ENCODE data around the gene ELP2. TPM values are rescaled to one million over a fixed set of nuclear protein-coding genes. Genes with fewer than 3 reads are reported as not detected.
A peak's percentile ranks its signal among the peaks of the same experiment; 100 is the strongest.

The ELP2 gene
- total RNA-seq, 1 experiment from 2014 or later = 137 TPM

- Histone ChIP-seq H3K9ac (ENCODE audit: extremely low read depth, insufficient read length, low read length) (peak within 1 kb of the TSS; percentile 76), H3K14ac (ENCODE audit: insufficient read depth, low read length) (peak within 1 kb of the TSS; percentile 92), H3K4ac (ENCODE audit: low read depth, low read length) (no peak within 1 kb of the TSS), H2BK12ac (ENCODE audit: insufficient read length, low read depth, low read length) (no peak within 1 kb of the TSS), H3K23me2 (ENCODE audit: insufficient read length, low read depth, low read length, poor library complexity, severe bottlenecking) (peaks cover 11% of the 10 kb centered on the region), H4K20me1 (ENCODE audit: control insufficient read depth, insufficient read depth, insufficient read length) (no peaks in the 10 kb centered on the region), H3K18ac (ENCODE audit: insufficient read length, low read depth, low read length) (peak within 1 kb of the TSS; percentile 56), H2AK5ac (ENCODE audit: insufficient read length, low read length) (no peak within 1 kb of the TSS), H2AFZ (ENCODE audit: low read length) (no peak within 1 kb of the TSS), H3K27ac (ENCODE audit: insufficient read length, low read depth, low read length) (no peak within 1 kb of the TSS), H3K9me3 (ENCODE audit: control insufficient read depth, low read depth, low read length) (no peaks in the 10 kb centered on the region), H3K79me2 (ENCODE audit: insufficient read depth, low read length) (peaks cover 3% of the 10 kb centered on the region; the same call in 1 of the 2 replicates), H3K4me2 (ENCODE audit: insufficient read depth, insufficient read length, low read length) (peak within 1 kb of the TSS; percentile 59), H2BK5ac (ENCODE audit: insufficient read length, low read length) (no peak within 1 kb of the TSS), H4K8ac (replicated peaks; ENCODE audit: insufficient read length, low read depth, low read length) (no peak within 1 kb of the TSS), H3K79me1 (ENCODE audit: insufficient read depth, low read depth, low read length, poor library complexity, severe bottlenecking) (no peaks in the 10 kb centered on the region), H3T11ph (ENCODE audit: low read length) (no peak within 1 kb of the TSS), H4K5ac (ENCODE audit: insufficient read length, low read depth, low read length) (no peak within 1 kb of the TSS), H3K23ac (ENCODE audit: insufficient read length, low read depth, low read length) (no peak within 1 kb of the TSS), H3K4me1 (ENCODE audit: insufficient read depth, low read length) (peaks cover 4% of the 10 kb centered on the region; the same call in 1 of the 2 replicates), H4K91ac (ENCODE audit: insufficient read length, low read depth, low read length) (no peak within 1 kb of the TSS), H2BK20ac (ENCODE audit: low read depth, low read length, poor library complexity, severe bottlenecking) (no peak within 1 kb of the TSS), H2BK120ac (ENCODE audit: low read depth, low read length, poor library complexity, severe bottlenecking) (no peak within 1 kb of the TSS), H3K27me3 (ENCODE audit: insufficient read depth, low read length) (peaks cover 5% of the 10 kb centered on the region; the same call in 1 of the 2 replicates), H2BK15ac (ENCODE audit: low read depth, low read length) (no peak within 1 kb of the TSS), H3K56ac (ENCODE audit: insufficient read length, low read depth, low read length) (no peak within 1 kb of the TSS)
- WGBS (ENCODE audit: extremely low coverage, insufficient read length, low lambda C conversion rate) = no CpG with 5 or more reads among the region's 66 CpGs
- H3K4me3 Mint-ChIP-seq = peak within 1 kb of the TSS; percentile 81 to 90
- H3K9me3 Mint-ChIP-seq = no peaks in the 10 kb centered on the region; a peak in 1 of 5 replicates
- DNase-seq = peak; percentile 85
- H3K4me1 Mint-ChIP-seq = peaks cover 31 to 37% of the 10 kb centered on the region in 2 experiments
- H3K36me3 Mint-ChIP-seq (ENCODE audit: insufficient read depth in 1 of 3, low read depth in 3 of 3) = peaks cover 5 to 7% (median 5%) of the 10 kb centered on the region in 3 experiments; a peak in 6 of 7 replicates
- peaks cover 53% of the 10 kb centered on the region for H3K27me3 Mint-ChIP-seq (ENCODE audit: low read depth)
- H3K27ac Mint-ChIP-seq = no peak within 1 kb of the TSS; a peak in 1 of 7 replicates
- no peak for TF ChIP-seq CTCF (conservative IDR thresholded peaks at IDR 0.05)
These were observed 57.6 kb downstream of the ELP2 start, which contains the start of gene MOCOS for GRCh38 chr18:36187193-36187825. TSS of gene MOCOS (plus strand) at chr18:36187497. CDS start at chr18:36187540, 43 bp downstream.
